Hepatocyte (in vitro differentiated cells): ENCODE results near the gene ACADL.
"Not testable (repeated sequence)": the region's sequence is repeated elsewhere in the genome, so short reads cannot be mapped to it uniquely, and the experiment has no call there.

Experiments used
- EZH2phosphoT487 ChIP-seq: fragments of 200-600 bp; sonication (generic); IDR thresholded peaks from one replicate; pipeline ENCODE4 v1.6.1; 2018; ENCODE audit warnings: antibody characterized with exemption, mild to moderate bottlenecking, low read depth, moderate library complexity; ENCODE audit not compliant: unreplicated experiment, severe bottlenecking
- TF ChIP-seq, protein P1 (sequence below): fragments of 200-600 bp; sonication (generic); IDR thresholded peaks from 2 replicates; pipeline ENCODE4 v1.5.1; 2016; ENCODE audit warnings: antibody characterized with exemption, mild to moderate bottlenecking; ENCODE audit not compliant: poor library complexity

DNA sequence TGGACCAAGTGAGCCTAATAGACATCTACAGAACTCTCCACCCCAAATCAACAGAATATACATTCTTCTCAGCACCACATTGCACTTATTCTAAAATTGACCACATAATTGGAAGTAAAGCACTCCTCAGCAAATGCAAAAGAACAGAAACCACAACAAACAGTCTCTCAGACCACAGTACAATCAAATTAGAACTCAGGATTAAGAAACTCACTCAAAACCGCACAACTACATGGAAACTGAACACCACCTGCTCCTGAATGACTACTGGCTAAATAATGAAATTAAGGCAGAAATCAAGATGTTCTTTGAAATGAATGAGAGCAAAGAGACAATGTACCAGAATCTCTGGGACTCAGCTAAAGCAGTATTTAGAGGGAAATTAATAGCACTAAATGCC, 41.3 kb downstream of the ACADL start:
- TF ChIP-seq, protein P1, sequence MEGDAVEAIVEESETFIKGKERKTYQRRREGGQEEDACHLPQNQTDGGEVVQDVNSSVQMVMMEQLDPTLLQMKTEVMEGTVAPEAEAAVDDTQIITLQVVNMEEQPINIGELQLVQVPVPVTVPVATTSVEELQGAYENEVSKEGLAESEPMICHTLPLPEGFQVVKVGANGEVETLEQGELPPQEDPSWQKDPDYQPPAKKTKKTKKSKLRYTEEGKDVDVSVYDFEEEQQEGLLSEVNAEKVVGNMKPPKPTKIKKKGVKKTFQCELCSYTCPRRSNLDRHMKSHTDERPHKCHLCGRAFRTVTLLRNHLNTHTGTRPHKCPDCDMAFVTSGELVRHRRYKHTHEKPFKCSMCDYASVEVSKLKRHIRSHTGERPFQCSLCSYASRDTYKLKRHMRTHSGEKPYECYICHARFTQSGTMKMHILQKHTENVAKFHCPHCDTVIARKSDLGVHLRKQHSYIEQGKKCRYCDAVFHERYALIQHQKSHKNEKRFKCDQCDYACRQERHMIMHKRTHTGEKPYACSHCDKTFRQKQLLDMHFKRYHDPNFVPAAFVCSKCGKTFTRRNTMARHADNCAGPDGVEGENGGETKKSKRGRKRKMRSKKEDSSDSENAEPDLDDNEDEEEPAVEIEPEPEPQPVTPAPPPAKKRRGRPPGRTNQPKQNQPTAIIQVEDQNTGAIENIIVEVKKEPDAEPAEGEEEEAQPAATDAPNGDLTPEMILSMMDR = not testable (repeated sequence)
- not testable (repeated sequence) for TF ChIP-seq EZH2phosphoT487
